Activated CD4-positive, alpha-beta memory T cell treated with anti-CD3 and anti-CD28 coated beads for 36 hours (primary cell): ENCODE measurements around the gene OST4. TPM values are rescaled to one million over a fixed set of nuclear protein-coding genes. Genes with fewer than 3 reads are reported as not detected.
A peak's percentile ranks its signal among the peaks of the same experiment; 100 is the strongest.
"Not testable (repeated sequence)": the region's sequence is repeated elsewhere in the genome, so short reads cannot be mapped to it uniquely, and the experiment has no call there.

Experiments
- CTCF ChIA-PET: fragments of 350-600 bp; sonication (Branson Sonifier 250); formaldehyde crosslinking; loops from one replicate; lab custom pipeline; 2021; ENCODE audit warnings: antibody characterized with exemption, inconsistent platforms; lab: Charles Lee
- POLR2A ChIA-PET: fragments of 350-600 bp; sonication (Branson Sonifier 250); formaldehyde crosslinking; loops from one replicate; lab custom pipeline; 2021; ENCODE audit warnings: antibody characterized with exemption; lab: Charles Lee
- DNase-seq: peaks from one replicate; pipeline ENCODE4 v3.0.0-alpha.2; 2020
- H3K27ac Mint-ChIP-seq: one replicate; pipeline ENCODE4 v1.8.0; 2021; ENCODE audit warnings: mixed read lengths
- H3K27me3 Mint-ChIP-seq: one replicate; pipeline ENCODE4 v1.8.0; 2021; ENCODE audit warnings: mixed read lengths
- H3K36me3 Mint-ChIP-seq: one replicate; pipeline ENCODE4 v1.8.0; 2021; ENCODE audit warnings: mixed read lengths
- H3K4me1 Mint-ChIP-seq: one replicate; pipeline ENCODE4 v1.8.0; 2021; ENCODE audit warnings: low read depth, mixed read lengths
- H3K4me3 Mint-ChIP-seq: one replicate; pipeline ENCODE4 v1.8.0; 2021; ENCODE audit warnings: mild to moderate bottlenecking, mixed read lengths
- H3K9me3 Mint-ChIP-seq: one replicate; pipeline ENCODE4 v1.8.0; 2021; ENCODE audit warnings: mixed read lengths
- intact Hi-C: fragments of 100-400 bp; cut with micrococcal nuclease; formaldehyde crosslinking; loops from one replicate; pipeline ENCODE4 v1.15.1; 2023
- total RNA-seq, 2 experiments: library from RNA; stranded (reverse); gene quantifications; one replicate each; pipeline ENCODE4 v1.2.3, GENCODE V29; 2021

OST4 gene
- total RNA-seq, 2 experiments from 2014 or later: 307 to 310 TPM

GRCh38 chr2:27076323-27076722 is 4.9 kb upstream of the OST4 start:
- no peak for DNase-seq
- no peak overlapping the region for H3K4me3 Mint-ChIP-seq
- ChIA-PET CTCF (interaction anchor here (0.8 kb wide), 1 partner anchor 114 kb away, joined by 6 read pairs; no protein-coding TSS in a partner anchor), POLR2A (interaction anchor here (1.1 kb wide), 1 partner anchor 25 kb away, joined by 3 read pairs; the partner anchor contains the start of gene AGBL5)
- peaks cover 47% of the 10 kb centered on the region for H3K4me1 Mint-ChIP-seq
- H3K27me3 Mint-ChIP-seq: no peaks in the 10 kb centered on the region
- H3K27ac Mint-ChIP-seq: peak overlapping the region; percentile 58
- intact Hi-C loops: no loop called here
- no peaks in the 10 kb centered on the region for H3K36me3 Mint-ChIP-seq
- H3K9me3 Mint-ChIP-seq: no peaks in the 10 kb centered on the region

GRCh38 chr2:27075566-27075871 is 4.1 kb upstream of the OST4 start:
- peaks cover 45% of the 10 kb centered on the region for H3K4me1 Mint-ChIP-seq
- H3K27me3 Mint-ChIP-seq, intact Hi-C loops, H3K9me3 Mint-ChIP-seq, H3K36me3 Mint-ChIP-seq: not testable (repeated sequence)
- peak; percentile 48 for DNase-seq
- ChIA-PET POLR2A (interaction anchor here (0.7 kb wide), 1 partner anchor 1865 kb away, joined by 3 read pairs; no protein-coding TSS in a partner anchor), CTCF (interaction anchor here (0.8 to 1.5 kb wide), 3 partner anchors 9 to 42 kb away, joined by 3 read pairs; no protein-coding TSS in a partner anchor)
- H3K4me3 Mint-ChIP-seq: peak overlapping the region; percentile 17
- H3K27ac Mint-ChIP-seq: peak overlapping the region; percentile 77

GRCh38 chr2:27074738-27075565 is 3.5 kb upstream of the OST4 start:
- H3K36me3 Mint-ChIP-seq: peaks cover 7% of the 10 kb centered on the region
- ChIA-PET POLR2A (interaction anchor here (0.7 kb wide), 1 partner anchor 1864 kb away, joined by 3 read pairs; no protein-coding TSS in a partner anchor), CTCF (interaction anchor here (0.7 to 1.5 kb wide), 4 partner anchors 10 to 205 kb away, joined by 3 read pairs; no protein-coding TSS in a partner anchor)
- DNase-seq: peak; percentile 61
- H3K4me3 Mint-ChIP-seq: peak overlapping the region; percentile 17
- peak overlapping the region; percentile 77 for H3K27ac Mint-ChIP-seq
- H3K27me3 Mint-ChIP-seq: no peaks in the 10 kb centered on the region
- H3K9me3 Mint-ChIP-seq: no peaks in the 10 kb centered on the region
- intact Hi-C loops: no loop called here
- H3K4me1 Mint-ChIP-seq: peaks cover 50% of the 10 kb centered on the region

GRCh38 chr2:27073782-27074181 is 2.3 kb upstream of the OST4 start:
- ChIA-PET POLR2A (interaction anchor here (1.4 kb wide), 1 partner anchor 13 kb away, joined by 5 read pairs; the partner anchor contains the start of gene KHK), CTCF (interaction anchor here (1.6 to 3.5 kb wide), 2 partner anchors 12 to 23 kb away, joined by 5 to 14 read pairs; partner anchors contain the start of genes AGBL5 and KHK)
- intact Hi-C loops: no loop called here
- no peak for DNase-seq
- Mint-ChIP-seq H3K36me3 (peaks cover 18% of the 10 kb centered on the region), H3K4me1 (peaks cover 61% of the 10 kb centered on the region), H3K27ac (peak overlapping the region; percentile 73), H3K27me3 (no peaks in the 10 kb centered on the region), H3K9me3 (no peaks in the 10 kb centered on the region), H3K4me3 (no peak overlapping the region)

- peak overlapping the region; percentile 93 for H3K27ac Mint-ChIP-seq
- POLR2A ChIA-PET: interaction anchor here (1.4 to 2.4 kb wide), 2 partner anchors 9 to 14 kb away, joined by 5 to 21 read pairs; partner anchors contain the start of gene KHK
- peaks cover 18% of the 10 kb centered on the region for H3K36me3 Mint-ChIP-seq
- CTCF ChIA-PET: interaction anchor here (1.6 to 3.5 kb wide), 4 partner anchors 9 to 22 kb away, joined by 4 to 29 read pairs (median 10); partner anchors contain the start of genes AGBL5 and KHK
- no peaks in the 10 kb centered on the region for H3K9me3 Mint-ChIP-seq
- DNase-seq: no peak
- H3K27me3 Mint-ChIP-seq: no peaks in the 10 kb centered on the region
- H3K4me3 Mint-ChIP-seq: peak overlapping the region; percentile 83
- H3K4me1 Mint-ChIP-seq: peaks cover 70% of the 10 kb centered on the region
- intact Hi-C loops: no loop called here
Measured at GRCh38 chr2:27072920-27073319, 1.5 kb upstream of the OST4 start.

GRCh38 chr2:27071990-27072830 is 756 bp upstream of the OST4 start:
- Mint-ChIP-seq H3K4me1 (peaks cover 72% of the 10 kb centered on the region), H3K4me3 (peak overlapping the region; percentile 83), H3K36me3 (peaks cover 18% of the 10 kb centered on the region), H3K27me3 (no peaks in the 10 kb centered on the region), H3K27ac (peak overlapping the region; percentile 93), H3K9me3 (no peaks in the 10 kb centered on the region)
- ChIA-PET CTCF (interaction anchor here (1.0 to 3.5 kb wide), 8 partner anchors 9 to 110 kb away, joined by 3 to 29 read pairs (median 4); partner anchors contain the start of genes AGBL5 and KHK), POLR2A (interaction anchor here (0.9 to 2.4 kb wide), 8 partner anchors 9 to 51 kb away, joined by 3 to 21 read pairs (median 5); partner anchors contain the start of genes ABHD1, AGBL5, KHK and TMEM214)
- DNase-seq: no peak
- intact Hi-C loops: loop anchor here (1.0 to 2.0 kb wide), 4 partner anchors 9 to 63 kb away; partner anchors contain the start of genes AGBL5, KHK and PREB

- Mint-ChIP-seq H3K27me3 (no peaks in the 10 kb centered on the region), H3K9me3 (no peaks in the 10 kb centered on the region), H3K4me1 (peaks cover 69% of the 10 kb centered on the region), H3K27ac (peak overlapping the region; percentile 87), H3K4me3 (peak overlapping the region; percentile 94), H3K36me3 (peaks cover 22% of the 10 kb centered on the region)
- CTCF ChIA-PET: interaction anchor here (0.6 to 3.5 kb wide), 10 partner anchors 11 to 224 kb away, joined by 3 to 29 read pairs (median 4); partner anchors contain the start of genes AGBL5 and KHK
- intact Hi-C loops: loop anchor here (1.0 to 2.0 kb wide), 4 partner anchors 11 to 64 kb away; partner anchors contain the start of genes AGBL5, KHK and PREB
- POLR2A ChIA-PET: interaction anchor here (0.7 to 2.4 kb wide), 7 partner anchors 10 to 38 kb away, joined by 3 to 21 read pairs (median 5); partner anchors contain the start of genes AGBL5 and TMEM214
- DNase-seq: no peak
Measured at GRCh38 chr2:27070653-27071276, 689 bp downstream of the OST4 start.

- Mint-ChIP-seq H3K27ac (peak overlapping the region; percentile 39), H3K4me1 (peaks cover 64% of the 10 kb centered on the region), H3K4me3 (peak overlapping the region; percentile 94), H3K9me3 (no peaks in the 10 kb centered on the region), H3K27me3 (no peaks in the 10 kb centered on the region), H3K36me3 (peaks cover 22% of the 10 kb centered on the region)
- no peak for DNase-seq
- intact Hi-C loops: loop anchor here (2.0 kb wide), 1 partner anchor 65 kb away; the partner anchor contains the start of gene PREB
- POLR2A ChIA-PET: no interaction called here
- CTCF ChIA-PET: no interaction called here
Measured at GRCh38 chr2:27069961-27070618, 1.4 kb downstream of the OST4 start.

- POLR2A ChIA-PET: no interaction called here
- Mint-ChIP-seq H3K27me3 (no peaks in the 10 kb centered on the region), H3K27ac (peak overlapping the region; percentile 49), H3K36me3 (peaks cover 22% of the 10 kb centered on the region), H3K4me1 (peaks cover 58% of the 10 kb centered on the region), H3K9me3 (no peaks in the 10 kb centered on the region), H3K4me3 (peak overlapping the region; percentile 94)
- intact Hi-C loops: no loop called here
- CTCF ChIA-PET: no interaction called here
- no peak for DNase-seq
Measured at GRCh38 chr2:27069436-27069835, 2.0 kb downstream of the OST4 start.

GRCh38 chr2:27067385-27067784 is 4.1 kb downstream of the OST4 start:
- peak overlapping the region; percentile 50 for H3K27ac Mint-ChIP-seq
- H3K9me3 Mint-ChIP-seq: no peaks in the 10 kb centered on the region
- POLR2A ChIA-PET: interaction anchor here (0.5 to 1.2 kb wide), 3 partner anchors 16 to 232 kb away, joined by 3 to 6 read pairs (median 3); partner anchors contain the start of gene AGBL5
- peaks cover 43% of the 10 kb centered on the region for H3K4me1 Mint-ChIP-seq
- CTCF ChIA-PET: interaction anchor here (1.7 to 2.4 kb wide), 2 partner anchors 13 to 236 kb away, joined by 3 to 6 read pairs; no protein-coding TSS in a partner anchor
- H3K4me3 Mint-ChIP-seq: no peak overlapping the region
- H3K36me3 Mint-ChIP-seq: peaks cover 31% of the 10 kb centered on the region
- no peaks in the 10 kb centered on the region for H3K27me3 Mint-ChIP-seq
- intact Hi-C loops: no loop called here
- DNase-seq: no peak
